GM15510 (cell line): ENCODE results near the gene ABCC10.

Source experiments
- POLR2A ChIP-seq: IDR thresholded peaks from 3 replicates; pipeline ENCODE4 v1.6.1; 2011; ENCODE audit warnings: borderline replicate concordance; ENCODE audit not compliant: insufficient read length; ENCODE audit errors: extremely low read depth

The ABCC10 gene

DNA sequence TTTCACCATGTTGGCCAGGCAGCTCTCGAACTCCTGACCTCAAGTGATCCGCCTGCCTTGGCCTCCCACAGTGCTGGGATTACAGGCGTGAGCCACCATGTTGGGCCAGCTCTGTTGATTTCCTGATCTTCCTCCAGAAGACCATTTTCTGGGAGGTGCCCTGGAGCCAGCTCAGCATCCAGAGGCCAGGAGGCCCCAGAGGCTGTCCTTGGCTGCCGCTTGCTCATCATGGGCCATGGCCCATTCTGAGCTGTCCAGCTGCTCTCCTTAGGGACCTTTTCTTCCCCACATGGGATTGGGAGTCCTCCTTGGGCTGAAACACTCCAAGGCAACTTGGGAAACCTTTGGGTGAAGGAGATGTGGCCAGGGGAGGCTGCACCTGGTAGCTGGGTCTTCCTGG lies 67.4 kb downstream of the ABCC10 start:
- TF ChIP-seq POLR2A, result no peak

DNA sequence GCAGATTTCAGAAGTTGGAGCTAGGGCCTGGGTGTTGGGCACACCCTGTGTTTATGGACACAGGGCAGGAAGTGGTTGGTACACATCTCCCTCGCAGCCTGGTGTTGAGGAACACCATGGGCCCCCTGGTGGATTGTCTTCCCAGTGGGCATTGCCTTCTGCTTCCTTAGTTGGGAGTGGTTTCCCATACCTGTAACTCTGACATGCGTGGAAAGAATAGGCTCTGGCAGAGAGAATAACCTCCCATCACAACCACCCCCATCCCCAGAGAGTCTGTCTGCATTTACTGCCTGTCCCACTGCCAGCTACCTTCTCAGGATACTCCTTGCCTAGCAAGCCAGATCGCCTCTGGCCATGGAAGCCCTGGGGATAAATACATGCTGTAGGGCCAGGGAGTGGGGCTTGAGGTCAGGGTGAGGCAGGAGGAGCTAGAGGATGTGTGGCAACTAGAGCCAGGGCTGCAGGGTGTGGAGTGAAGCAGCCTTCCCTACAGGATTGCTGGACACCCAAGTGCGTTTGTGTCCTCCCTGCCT lies 68.1 kb downstream of the ABCC10 start:
- TF ChIP-seq POLR2A, result no peak

DNA sequence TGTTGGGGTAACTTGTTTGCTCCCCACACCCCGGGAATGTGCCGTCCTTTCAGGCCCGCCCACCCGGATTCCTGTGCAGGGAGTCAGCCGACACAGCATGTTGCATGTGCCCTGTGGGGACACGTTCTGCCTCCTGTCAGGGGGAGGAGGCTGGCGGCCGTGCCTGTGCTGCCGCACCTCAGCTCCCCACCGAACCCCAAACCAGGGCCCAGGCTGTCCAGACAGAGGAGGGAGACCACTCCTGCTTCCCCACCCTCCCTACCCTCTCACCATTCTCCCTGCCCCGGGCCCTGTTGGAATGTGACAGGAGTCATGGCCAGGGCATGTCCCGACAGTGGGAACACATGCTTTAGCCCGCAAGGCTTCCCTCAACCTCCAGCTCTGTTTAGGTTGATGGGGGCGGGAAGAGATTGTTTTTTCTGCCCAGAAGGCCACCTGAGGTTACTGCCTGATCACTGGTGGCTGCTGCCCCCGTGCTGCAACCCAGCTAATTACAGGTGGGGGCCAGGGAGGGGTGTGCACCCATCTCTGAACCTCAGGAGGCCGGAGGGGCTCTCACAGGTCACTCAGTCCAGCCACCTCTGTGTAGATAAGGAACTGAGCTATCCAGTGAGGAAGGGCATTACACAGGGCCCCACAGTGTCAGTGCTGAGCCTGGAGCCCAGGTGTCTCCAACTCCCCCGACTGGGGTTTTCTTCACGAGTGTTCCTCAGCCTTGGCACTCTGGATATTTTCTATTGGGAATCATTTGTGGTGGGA lies 69.2 kb downstream of the ABCC10 start:
- no peak for TF ChIP-seq POLR2A

DNA sequence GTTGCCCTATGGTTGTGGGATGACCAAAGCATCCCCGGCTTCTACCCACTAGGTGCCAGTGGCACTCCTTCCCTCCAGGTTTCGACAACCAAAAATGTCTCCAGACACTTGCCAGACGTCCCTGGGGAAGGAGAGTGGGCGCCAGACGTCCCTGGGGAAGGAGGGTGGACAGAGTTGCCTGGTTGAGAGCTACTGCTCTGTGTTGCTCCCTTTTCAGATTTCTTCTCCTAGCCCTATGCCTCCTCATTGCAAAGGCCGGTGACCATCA lies 69.7 kb downstream of the ABCC10 start:
- no peak for TF ChIP-seq POLR2A

DNA sequence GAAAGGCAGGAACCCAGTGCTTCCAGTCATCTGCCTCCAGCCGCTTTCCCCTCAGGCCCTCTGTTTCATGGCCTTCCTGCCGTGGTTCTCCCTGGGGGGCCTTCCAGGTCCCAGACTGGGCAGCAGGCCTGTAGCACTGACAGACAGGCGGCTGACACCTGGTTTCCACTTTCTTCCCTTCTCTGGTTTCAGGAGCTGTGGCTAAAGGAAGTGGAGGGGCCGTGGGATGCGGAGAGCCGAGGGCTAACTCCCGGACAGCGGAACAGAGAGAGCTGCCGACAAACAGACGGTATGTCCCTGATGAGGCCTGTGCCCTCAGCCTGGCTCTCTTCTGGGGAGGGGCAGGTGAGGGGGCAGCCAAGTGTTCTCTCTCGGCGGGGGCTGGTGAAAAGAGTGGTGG lies 70.3 kb downstream of the ABCC10 start:
- TF ChIP-seq POLR2A, result no peak

DNA sequence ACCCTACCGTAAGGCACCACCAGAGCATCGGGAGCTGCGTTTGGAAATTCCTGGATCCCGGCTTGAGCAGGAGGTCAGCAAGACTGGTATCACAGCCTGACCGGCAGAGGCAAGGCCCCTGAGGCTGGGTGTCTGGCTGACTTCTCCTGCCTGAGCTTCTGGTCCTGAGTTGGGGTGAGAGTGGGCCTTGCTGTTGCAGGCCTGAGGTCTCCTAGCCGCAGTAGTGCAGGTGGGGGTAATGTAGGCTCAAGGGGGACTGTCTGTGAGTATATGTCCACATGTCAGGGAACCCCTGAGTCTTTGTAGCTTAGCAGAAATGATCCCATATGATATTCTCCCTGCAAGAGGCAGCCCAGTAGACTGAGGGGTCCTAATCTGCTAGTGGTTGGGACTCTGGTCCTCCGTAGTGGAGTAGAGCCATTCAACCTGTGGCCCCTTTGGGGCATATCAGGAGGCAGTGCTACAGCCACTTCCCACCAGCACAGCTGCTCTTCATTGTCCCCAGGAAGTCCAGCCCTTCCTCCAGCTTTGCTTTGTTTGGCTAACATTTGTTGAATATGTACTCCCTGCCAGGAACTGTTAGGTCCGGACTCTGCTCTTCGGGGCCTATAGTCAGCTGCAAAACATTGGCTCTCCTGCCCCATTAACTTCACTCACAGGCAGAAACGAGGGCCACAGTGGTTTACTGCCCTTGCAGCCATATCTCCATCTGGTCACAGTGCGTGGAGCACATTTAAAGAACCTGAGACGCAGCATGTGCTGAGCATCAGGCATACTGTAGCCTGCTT lies 71.9 kb downstream of the ABCC10 start:
- no peak for TF ChIP-seq POLR2A
